Activated T-cell treated with anti-CD3 and anti-CD28 coated beads for 4 hours (primary cell): ENCODE measurements around the gene LMNA.

ENCODE experiments used
- DNase-seq: peaks from one replicate; pipeline ENCODE4 v3.0.0-alpha.2; 2020

LMNA gene

DNA sequence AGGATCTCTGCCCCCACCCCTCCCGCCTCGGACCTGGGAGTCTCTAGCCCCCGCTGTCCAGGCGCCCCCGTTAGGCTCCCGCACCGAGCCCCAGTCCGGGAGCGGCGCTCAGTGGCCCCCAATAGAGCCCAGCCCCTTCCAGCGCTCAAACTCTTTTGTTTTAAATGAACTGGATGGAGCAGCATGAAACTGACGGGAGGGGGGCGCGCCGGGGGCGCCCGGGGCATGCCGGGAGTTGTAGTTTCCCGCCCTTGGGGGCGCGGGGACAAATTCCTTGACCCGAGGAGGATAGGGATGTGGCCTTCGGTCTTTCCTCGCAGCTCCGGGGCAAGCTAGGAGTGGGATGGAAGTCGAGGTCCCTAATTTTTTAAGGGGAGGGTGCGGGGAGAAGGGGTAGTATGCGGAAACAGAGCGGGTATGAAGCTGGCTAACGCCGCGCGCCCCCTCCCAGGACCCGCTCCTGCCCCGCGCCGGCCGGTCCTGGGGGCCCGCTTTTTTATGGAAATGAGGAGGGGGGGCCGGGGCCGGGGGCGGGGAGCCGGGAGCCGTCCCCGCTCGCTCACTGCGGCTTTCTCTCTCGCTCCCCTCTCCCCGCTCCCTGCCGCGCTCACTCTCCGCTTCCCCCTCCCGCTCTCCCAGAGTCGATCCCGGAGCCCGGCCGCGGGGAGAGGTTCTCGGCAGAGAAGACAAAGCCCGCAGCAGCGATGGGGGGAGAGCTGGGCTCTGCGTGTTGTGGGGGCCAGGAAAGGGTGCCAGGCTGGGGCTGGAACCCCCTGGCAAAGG lies 32.0 kb upstream of the LMNA start, which contains the start of gene MEX3A:
MEX3A (minus strand) TSS at position 157 of the 783 bp plus-strand sequence. CDS start 467 bp downstream, outside the sequence.
- DNase-seq: peak; percentile 48

DNA sequence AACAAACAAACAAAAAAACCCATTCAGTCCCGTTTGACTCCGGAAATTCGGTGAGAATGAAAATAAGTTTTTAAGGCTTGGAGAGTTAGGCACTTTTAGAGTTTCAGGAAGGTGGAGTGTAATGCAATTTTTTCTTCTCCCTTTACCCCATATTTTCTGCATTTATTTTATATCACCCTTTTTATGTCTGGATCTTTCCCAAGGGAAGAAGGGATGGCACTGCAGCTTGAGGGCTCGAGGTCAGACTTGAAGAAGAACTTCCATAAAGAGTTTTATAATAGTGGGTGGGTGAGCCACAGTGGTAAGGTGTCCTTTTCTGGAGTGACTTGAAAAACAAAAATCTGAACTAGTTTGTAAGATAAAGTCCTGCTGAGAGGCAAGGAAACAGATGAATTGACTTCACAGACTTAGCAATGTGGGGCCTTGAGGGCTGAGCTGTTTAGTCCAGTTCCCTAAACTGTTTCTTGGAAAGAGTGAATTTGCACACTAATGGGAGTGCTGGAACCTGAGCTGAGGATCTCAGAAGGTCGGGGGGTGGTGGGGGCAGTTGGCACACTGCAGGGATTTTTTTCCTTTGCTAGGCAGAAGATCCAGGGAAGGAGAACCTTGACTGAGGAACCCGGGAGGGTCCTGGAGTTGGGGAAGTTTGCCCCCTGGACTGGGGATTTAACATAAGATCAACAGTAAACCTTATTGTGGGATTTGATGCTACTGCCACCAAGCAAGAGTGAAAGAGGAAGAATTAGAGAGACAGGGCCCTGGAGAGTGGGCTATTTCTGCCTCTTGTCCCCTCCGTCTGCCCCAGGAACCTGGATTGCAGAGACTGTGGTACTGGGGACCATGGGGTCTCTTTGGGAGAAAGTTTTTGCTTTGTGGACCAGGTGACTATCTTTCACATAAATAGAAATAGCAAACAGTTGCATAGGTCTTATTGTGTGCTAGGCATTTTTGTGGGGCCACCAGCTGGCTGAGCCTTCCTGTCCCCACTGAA lies 30.4 kb upstream of the LMNA start:
- DNase-seq: no peak

DNA sequence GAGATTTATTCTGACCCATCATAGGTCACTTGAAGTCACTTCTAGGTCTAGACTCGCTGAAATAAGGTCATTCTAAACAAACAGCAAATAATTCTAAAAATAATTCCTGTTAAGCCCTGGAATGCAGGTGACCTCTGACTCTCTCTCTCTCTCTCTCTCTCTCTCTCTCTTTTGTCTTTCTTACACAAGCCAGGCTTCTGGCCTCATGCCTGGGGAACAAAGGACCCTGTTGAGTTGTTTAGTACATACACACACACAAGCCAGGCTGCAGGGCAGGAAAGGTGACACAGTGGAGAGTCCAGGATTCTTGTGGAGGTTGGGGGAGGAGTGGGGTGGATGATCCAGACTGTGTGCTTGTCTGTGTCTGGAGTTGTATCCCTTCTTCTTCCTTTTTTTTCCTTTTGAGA lies 28.3 kb upstream of the LMNA start:
- DNase-seq: no peak

DNA sequence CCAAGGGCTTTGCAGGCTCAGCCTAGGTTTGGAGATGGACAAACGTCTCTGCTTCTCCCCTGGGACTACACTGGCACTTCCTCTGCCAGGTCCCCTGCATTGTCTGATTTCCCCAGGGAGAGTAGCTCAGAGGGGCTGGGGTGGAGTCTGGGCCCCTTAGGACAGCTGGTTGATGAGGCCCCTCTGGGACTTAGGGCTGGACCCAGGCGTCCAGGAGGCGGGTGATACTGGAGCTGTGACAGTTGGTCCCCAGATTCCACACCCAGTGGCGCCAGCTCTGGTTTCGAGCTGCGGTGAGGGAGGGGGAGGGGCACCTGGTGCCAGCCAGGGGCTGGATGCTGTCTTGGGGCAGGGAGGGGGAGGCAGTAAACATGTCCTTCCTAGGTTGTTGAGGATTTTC lies 24.8 kb upstream of the LMNA start:
- no peak for DNase-seq

DNA sequence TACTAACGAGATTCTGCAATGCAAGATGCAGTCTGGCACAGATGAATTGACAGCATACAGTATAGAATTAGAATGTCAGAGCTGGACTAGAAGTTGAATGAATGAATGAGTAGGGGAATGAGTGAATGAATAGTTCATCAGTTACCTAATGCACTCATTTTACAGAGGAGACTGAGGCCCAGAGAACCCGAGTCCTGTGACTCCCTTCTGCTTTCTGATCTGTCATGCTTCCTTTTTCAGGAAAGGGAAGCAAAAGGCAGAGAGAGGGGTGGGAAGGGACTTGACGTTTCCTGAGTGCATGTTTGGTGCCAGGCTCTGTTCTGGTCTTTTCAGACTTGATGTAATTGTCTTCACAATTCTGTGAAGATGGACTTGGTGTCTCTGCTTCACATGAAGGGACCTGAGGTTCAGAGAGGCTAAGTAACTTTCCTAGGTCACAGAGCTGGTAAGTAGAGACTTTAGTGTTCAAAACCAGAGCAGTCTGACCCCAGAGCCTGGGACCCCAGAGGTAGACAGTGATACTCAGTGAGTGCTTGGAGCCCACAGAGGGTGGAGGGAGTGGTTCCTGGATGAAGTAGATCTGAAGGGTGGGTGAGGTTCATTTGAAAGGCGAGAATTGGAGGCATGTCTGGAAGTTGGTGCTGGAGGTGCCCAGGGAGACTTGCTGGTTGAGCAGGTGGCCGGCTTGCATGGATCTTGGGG lies 24.2 kb upstream of the LMNA start:
- DNase-seq: no peak

DNA sequence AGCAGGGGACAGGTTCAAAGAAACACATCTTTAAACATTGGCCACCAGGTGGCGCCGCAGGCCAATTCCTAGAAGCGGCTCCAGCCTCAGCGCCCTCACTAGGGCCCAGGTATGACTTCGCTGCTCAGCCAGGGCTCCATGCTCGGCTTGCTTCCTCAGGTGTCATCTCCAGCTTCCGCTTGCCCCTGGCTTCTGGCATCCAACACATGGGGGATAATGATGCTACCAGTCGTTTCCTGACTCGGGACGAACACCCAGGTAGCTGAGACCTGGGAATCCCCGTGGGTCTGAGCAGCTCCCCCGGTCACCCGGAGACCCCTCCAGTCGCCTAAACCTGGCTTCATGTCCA lies 23.7 kb upstream of the LMNA start:
- peak; percentile 85 for DNase-seq

DNA sequence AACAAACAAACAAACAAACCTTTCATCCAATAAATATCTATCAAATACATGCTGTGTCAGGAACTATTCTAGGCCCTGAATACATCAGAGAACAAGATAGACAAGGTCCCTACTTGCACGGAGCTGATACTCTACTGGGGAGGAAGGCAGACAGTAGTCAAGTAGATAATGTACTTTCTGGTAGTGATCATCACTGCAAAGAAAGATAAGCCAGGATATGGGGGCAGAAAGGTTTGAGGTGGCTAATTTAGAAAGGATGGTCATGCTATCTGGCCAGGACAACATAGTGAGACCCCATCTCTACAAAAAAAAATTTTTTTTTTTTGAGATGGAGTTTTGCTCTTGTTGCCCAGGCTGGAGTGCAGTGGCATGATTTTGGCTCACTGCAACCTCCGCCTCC lies 22.9 kb upstream of the LMNA start:
- DNase-seq: no peak

DNA sequence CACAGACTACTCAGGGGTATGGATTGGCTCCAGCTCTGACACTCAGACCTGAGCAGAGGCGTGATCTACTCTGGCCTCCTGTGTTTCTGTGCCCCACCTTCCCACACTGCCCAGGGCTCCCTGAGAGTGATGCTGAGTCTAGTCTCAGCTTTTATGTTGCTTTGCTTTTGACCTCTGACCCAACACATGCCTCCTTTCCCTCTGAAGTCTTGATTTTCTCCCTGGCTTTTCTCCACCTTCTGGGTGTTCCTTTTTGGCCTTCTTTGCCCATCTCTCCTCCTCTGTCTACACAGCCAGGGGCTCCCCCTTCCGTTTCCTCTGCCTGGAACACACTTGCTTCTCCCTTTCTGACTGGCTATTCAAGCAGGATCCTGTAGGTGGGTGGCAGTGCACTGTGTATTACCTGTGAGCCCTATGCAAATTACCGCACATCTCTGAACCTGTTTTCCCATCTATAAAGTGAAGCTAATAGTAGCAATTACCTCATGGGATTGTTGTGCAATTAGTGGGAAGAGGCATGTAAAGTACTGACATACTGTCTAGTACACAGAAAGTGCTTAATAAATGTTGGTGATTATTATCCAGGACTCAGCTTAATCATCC lies 18.5 kb upstream of the LMNA start:
- no peak for DNase-seq

DNA sequence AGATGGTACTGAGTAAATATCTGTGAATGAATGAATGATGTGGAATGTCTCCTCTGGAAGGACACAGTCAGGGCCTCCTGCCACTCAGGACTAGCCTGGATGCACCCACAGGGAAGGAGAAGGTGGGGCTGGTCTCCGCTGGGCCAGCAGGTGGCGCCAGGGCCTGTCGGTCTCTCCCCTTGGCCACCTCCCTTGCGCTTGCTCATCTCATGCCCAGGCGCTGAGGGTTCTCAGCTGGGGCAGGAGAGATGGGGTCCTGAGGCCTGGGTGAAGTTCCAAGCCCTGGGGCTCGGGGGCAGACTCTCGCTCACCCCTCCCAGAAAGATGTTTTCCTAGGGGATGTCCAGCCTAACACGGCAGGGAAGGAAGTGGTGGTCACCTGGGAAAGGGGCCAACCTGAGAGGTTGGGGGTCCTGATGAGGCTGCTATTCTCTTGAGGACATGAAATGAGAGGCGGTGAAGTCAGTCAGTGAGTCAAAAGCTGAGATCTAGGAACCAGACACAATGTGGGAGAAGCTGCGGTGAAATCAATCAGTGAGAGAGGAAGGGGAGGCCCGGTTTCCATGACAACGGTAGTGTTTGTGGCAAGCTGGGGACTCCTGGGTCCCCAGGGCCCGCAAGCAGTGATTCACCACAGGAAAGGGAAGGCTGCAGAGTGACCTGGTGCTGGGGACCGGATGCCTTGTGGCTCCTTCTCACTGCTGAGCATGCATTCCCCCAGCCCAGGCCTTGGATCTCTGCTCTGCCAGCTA lies 17.7 kb upstream of the LMNA start:
- peak; percentile 79 for DNase-seq

DNA sequence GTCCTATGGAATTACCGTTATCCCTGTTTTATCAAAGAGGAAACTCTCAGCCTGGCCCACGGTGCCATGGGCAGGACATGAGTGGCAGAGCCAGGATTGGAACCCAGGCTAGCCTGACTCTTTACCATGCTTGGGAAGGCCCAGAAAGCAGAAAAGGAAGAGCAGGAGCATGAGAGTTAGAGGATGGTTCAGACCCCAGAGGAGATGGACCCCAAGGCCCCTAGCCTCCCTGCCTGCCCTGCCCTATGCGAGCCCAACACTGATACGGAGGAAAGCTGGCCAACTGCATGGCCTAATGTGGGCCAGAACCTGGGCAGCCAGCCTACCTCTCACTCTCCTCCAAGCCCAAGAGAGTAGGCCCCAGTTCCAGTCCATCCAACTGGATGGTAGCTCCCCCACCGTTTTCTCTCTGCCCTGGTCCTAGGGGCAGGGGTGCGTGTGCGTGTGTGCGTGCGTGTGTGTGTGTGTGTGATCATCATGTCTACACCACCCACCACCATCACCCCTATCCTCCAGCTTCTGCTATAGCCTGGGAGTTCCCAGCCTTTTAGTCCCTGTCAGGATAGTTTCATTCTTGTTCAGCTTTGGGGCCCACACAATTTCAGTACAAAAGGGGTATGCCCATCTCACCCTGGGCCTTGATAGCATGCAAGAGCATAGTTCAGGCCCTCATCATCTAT lies 16.9 kb upstream of the LMNA start:
- no peak for DNase-seq

DNA sequence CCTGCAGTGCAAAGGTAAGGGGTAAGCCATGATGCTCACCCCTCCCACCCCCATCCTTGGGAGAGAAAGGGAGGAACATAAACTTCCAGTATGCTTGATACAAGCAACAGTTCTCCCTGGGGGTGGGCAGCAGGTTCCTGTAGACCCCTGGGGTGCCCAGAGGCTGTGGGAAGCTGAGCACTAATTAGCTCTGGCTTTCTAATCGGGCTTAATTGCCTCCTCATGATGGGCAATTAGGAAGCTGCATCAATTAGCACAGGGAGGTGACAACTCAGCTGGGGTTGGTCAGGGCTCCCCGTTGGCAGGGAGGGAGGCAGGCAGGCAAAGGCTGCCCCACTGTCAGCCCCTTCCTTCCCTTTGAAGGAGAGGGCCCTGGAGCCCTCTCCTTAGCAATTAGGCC lies 15.7 kb upstream of the LMNA start:
- no peak for DNase-seq

DNA sequence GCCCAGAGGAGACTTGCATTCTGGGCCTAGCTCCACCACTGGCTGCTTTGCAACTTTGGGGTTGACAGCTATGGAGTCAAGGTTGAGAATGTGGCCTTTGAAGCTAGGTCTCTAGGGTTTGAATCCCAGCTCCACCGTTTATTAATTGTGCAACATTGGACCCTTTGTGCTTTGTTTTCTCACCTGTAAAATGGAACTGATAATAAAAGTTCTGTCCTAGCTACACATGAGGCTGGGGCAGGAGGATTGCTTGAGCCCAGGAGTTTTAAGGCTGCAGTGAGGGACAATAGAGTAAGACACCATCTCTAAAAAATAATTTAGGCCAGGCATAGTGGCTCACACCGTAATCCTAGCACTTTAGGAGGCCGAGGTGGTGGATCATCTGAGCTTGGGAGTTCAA lies 15.2 kb upstream of the LMNA start:
- DNase-seq: no peak

DNA sequence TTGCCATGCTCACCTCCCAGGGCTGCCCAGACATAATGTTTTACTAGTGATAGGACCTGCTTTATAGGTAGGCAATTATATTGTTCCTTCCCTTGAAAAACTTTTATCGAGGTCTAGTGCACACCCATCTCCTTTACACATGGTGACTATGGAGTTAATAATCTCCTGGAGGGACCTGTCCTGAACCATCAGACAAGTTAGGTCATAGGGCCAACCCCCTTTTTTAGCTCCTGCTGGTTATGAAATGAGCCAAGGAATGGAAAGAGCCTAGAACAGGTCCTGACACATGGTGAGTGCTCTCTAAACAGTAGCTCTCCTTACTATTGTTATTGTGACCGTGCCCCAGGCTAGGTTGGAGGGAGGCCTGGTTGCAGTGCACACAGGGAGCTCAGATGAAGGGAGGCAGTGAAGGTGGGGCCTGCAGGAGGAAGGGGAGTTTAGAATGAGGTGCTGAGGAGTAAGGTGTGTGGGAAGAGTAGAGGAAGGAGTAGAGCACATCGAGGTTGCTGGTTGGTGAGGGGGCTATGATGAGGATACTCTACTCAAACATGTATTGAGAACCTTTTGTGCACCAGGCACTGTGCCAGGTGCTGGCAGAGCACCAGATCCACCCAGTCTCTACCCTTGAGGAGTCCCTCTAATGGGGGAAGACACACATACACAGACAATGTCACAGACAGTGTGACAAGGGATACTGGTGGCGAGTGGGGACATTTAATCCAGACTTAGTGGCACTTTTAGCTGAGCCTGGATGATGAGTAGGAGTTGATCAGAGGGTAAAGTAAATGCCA lies 14.1 kb upstream of the LMNA start:
- no peak for DNase-seq

DNA sequence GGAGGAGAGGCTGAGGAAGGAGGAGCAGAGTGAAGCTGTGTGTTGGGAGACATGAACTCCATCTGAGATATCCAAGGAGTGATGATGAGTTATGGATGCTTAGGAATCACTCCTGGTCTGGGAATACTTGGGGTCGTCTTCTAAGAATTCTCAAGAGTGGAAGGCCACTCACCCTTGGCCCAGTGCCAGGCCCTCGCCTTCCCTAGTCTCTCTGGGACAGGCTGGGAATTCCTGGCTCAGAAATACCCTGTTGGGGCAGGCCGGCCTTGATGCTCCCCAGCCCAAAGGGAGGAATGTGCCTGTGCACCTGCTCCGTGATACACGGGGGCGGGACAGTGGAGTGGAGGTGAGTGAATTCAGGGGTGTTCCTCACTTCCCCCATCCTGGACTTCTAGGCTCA lies 12.6 kb upstream of the LMNA start:
- DNase-seq: no peak

DNA sequence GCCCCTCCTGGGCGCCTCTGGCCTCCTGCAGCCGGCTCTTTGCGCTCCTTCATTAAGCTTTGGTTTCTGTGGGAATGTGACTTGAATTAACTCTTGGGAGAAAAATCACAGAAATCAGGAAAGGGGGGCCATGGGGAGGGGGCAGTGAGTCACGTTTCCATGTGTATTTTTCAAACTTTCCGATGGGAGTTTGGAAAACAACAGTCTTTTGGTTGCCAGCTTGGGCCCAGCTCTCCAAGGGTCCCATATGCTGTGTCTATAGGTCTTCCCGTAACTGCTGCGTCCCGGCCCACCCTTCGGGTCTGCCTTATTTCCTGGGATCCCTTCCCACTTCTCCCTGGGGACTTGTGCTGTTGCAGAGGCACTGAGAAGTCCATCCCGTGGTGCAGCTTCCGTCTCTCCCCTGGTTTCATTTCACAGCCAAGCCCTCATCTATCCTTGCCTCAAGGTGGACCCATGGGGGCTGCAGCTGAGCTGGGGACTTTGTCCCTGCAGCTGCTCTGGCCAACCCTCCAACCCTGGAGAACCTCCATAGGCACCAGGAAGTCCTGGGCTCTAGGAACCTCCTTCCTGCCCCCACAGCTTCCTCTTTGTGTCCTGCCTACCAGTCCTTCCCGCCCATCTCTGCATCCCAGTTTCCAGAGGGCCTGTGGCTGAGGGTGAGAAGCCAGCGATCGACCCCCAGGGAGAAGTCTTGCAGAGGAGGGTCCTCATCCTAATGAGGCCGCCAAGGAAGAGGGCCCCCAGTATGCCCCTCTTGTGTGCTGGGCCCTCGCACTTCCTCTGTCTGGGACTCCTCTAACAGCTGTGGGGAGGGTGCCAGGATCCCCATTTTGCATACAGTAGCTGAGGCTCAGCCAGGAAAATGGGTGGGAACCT lies 11.6 kb upstream of the LMNA start:
- DNase-seq: no peak

DNA sequence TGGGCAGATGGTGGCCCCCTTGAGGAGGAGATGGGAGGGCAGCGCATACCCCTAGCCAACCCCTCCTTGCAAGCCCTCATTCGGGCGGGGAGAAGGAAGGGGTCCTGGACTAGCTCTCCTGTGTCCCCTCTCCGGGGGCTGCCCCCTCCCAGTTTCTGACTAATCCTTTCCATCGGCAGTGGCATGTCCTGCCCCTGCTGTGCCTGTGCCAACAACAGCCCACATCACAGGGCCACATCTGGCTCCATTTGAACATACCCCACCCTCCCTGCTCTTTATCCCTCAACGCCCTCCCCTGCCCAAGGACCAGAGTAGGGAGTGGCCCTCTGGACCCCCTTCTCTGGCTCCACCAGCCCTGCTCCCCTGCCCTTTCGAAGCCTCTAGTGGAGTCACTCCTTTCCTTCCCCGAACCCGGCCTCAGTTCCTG lies 11.0 kb upstream of the LMNA start:
- DNase-seq: no peak

DNA sequence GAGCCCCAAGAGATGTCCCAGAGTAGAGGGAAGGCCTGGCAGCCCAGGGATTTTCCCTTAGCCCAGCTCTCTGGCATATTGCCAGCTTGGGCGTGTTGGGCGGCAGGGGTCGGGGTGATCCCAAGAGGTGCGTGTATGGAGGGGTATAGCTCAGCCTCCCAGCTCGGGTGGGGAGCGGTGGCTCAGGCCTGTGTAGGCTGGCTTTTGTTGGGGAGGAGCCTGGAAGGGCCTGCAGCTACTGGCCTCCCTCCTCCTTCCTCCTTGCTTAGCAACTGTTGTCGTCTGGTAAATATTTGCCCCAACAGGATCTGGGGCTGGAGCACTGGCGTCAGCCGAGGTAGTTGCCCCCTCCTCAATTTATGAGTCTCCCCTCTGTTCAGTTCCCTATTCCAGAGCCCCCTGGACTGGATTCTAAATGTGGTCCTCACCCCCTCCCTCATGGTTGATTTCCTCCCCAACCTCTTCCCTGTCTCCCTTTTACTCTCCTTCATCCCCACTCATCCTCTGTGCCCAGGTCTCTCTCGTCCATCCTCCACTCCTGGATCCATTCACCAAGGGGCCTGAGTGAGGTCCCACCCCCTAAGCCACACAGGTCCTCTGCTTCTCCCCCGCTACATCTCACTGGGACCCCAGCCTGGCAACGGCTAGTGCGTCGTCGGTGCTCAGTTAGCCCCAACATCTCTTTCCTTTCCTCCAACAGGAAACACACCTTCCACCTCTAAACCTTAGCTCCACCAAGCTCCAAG lies 10.3 kb upstream of the LMNA start:
- DNase-seq: no peak

DNA sequence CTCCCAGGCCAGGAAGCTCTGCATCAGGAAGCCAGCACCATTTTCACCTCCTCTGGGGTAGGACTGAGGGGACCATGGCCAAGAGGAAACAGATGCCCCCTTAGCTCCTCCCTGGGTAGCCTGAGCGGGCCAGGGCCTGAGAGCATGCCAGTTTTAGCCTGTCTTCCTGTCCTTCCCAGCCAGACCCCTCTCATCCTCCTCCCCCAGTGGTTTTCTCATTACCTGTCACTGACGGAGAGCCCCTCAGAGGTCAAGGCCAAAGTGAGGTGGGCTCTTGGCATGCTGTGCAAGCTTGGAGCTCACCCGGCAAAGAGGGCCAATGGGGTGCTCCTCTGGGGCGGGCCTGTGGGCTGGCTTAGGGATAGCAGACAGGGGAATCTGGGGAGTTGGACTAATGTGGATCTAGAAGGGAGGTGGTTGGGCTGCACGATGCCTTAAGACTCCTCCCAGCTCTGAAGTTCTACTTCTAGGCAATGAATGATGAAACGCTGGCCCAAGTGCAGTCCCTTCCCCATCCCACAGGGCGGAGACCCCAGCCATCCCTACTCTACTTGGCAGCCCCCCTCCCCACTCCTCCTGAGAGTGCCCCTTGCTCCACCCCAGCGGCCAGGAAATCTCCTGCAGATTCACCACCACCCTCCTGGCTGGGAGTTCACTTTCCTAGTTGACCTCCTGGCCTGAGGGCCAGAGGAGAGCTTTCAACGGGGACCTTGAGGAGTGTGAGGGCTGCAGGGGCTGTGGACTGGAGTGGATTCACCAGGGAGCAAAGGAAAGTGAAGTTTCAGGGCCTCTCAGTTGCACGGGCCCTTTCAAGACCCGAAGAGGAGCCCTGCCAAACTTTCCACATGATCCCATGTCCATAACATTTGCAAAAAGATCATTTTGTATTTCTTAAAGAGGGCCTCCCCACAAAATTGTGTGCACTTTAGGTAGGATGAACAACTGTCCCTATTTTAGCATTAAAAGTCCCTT lies 9.4 kb upstream of the LMNA start:
- DNase-seq: no peak
